ENCODE results near the gene THBS1.

THBS1 gene

DNA sequence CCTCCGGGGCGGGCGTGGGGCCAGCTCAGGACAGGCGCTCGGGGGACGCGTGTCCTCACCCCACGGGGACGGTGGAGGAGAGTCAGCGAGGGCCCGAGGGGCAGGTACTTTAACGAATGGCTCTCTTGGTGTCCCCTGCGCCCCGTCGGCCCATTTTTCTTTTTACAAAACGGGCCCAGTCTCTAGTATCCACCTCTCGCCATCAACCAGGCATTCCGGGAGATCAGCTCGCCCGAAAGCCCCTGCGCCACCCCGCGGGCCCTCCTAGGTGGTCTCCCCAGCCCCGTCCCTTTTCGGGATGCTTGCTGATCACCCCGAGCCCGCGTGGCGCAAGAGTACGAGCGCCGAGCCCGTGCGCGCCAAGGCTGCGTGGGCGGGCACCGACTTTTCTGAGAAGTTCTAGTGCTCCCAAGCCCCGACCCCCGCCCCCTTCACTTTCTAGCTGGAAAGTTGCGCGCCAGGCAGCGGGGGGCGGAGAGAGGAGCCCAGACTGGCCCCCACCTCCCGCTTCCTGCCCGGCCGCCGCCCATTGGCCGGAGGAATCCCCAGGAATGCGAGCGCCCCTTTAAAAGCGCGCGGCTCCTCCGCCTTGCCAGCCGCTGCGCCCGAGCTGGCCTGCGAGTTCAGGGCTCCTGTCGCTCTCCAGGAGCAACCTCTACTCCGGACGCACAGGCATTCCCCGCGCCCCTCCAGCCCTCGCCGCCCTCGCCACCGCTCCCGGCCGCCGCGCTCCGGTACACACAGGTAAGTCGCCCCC, at the start of gene THBS1:
TSS of gene THBS1 (plus strand) at position 595 of the 757 bp plus-strand sequence. CDS start 779 bp downstream, outside the sequence.
- no peaks in the 10 kb centered on the region for H3K9me3 ChIP-seq
- no peaks in the 10 kb centered on the region for H3K36me3 ChIP-seq
- TF ChIP-seq, protein P1, sequence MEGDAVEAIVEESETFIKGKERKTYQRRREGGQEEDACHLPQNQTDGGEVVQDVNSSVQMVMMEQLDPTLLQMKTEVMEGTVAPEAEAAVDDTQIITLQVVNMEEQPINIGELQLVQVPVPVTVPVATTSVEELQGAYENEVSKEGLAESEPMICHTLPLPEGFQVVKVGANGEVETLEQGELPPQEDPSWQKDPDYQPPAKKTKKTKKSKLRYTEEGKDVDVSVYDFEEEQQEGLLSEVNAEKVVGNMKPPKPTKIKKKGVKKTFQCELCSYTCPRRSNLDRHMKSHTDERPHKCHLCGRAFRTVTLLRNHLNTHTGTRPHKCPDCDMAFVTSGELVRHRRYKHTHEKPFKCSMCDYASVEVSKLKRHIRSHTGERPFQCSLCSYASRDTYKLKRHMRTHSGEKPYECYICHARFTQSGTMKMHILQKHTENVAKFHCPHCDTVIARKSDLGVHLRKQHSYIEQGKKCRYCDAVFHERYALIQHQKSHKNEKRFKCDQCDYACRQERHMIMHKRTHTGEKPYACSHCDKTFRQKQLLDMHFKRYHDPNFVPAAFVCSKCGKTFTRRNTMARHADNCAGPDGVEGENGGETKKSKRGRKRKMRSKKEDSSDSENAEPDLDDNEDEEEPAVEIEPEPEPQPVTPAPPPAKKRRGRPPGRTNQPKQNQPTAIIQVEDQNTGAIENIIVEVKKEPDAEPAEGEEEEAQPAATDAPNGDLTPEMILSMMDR (IDR thresholded peaks at IDR 0.05) = no peak
- H3K4me3 ChIP-seq (ENCODE audit: low read depth in 1 of 2, low read length in 1 of 2) = peak within 1 kb of the TSS; percentile 41 to 61
- peaks cover 99% of the 10 kb centered on the region for H3K27me3 ChIP-seq
- H3K4me1 ChIP-seq (ENCODE audit: control insufficient read depth in 1 of 2, insufficient read depth in 1 of 2, low read depth in 1 of 2, low read length in 1 of 2) = peaks cover 15 to 20% of the 10 kb centered on the region in 2 experiments
- H3K27ac ChIP-seq = no peak within 1 kb of the TSS

DNA sequence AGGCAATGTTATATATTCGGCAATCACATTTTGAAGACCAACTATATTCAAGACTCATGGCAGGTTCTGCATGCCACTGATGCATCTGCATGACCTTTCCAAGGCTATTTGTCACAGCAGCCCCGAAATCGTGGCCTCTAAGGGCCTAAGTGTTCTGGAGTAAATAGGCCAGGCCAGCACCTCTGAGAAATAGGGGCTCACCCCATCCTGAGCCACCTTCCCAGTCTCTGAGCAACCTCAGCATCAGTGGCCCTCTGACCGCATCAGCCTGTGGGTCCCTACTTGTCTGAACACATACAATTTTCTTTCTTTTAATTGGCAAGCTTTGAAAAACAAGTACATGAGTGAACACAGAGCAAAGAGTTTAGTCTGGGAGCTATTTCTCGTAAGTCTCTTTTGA, 45.9 kb upstream of the THBS1 start:
- Histone ChIP-seq H3K4me1 (ENCODE audit: control insufficient read depth in 1 of 2, insufficient read depth in 1 of 2, low read depth in 1 of 2, low read length in 1 of 2) (no peaks in the 10 kb centered on the region), H3K27ac (no peak overlapping the region), H3K27me3 (peaks cover 17% of the 10 kb centered on the region), H3K4me3 (ENCODE audit: low read depth in 1 of 2, low read length in 1 of 2) (no peak overlapping the region), H3K9me3 (no peaks in the 10 kb centered on the region), H3K36me3 (no peaks in the 10 kb centered on the region)
- TF ChIP-seq, protein P1 (IDR thresholded peaks at IDR 0.05) = no peak

DNA sequence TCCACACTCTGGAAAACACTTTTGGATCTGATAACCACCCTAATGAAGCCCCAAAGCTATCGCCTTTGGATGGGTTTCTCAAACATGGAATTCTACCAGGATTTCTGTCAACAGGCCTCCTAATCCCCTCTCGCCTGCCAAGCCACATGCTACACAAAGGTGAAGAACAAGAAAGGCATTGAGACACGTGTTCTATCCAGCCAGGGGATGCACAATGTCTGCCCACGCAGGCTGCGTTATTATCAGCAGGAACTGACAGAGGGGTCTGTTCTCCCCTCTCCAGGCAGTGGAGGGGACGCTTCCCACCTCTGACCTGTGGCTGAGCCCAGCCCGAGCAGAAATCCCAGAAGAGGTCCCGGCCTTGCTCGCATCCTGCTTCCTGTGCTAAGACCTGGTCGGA, 45.4 kb upstream of the THBS1 start:
- H3K4me3 ChIP-seq (ENCODE audit: low read depth in 1 of 2, low read length in 1 of 2) = no peak overlapping the region
- H3K36me3 ChIP-seq = no peaks in the 10 kb centered on the region
- no peaks in the 10 kb centered on the region for H3K4me1 ChIP-seq (ENCODE audit: control insufficient read depth in 1 of 2, insufficient read depth in 1 of 2, low read depth in 1 of 2, low read length in 1 of 2)
- no peak overlapping the region for H3K27ac ChIP-seq
- peaks cover 14% of the 10 kb centered on the region for H3K27me3 ChIP-seq
- TF ChIP-seq, protein P1 (IDR thresholded peaks at IDR 0.05) = no peak
- no peaks in the 10 kb centered on the region for H3K9me3 ChIP-seq

DNA sequence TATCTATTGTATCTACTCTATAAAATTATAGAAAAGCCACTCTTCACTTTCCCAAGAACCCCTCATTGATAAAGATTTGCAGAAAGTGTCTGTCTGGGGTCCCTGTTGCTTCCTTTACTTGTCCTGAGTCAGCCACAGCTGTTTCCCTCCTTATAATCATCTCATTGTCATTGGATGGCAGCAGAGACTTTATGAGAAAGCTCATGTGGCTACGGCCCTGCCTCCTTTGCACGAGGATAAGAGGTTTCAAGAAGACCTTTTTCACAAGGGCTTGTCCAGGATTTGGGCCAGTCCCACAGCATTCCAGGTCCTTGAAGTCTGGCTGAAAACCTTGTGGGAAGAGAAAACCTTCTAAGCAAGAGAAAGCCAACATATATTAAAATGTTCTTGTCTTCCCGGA, 41.9 kb upstream of the THBS1 start:
- Histone ChIP-seq H3K27me3 (peaks cover 10% of the 10 kb centered on the region), H3K4me3 (ENCODE audit: low read depth in 1 of 2, low read length in 1 of 2) (no peak overlapping the region), H3K4me1 (ENCODE audit: control insufficient read depth in 1 of 2, insufficient read depth in 1 of 2, low read depth in 1 of 2, low read length in 1 of 2) (no peaks in the 10 kb centered on the region), H3K27ac (no peak overlapping the region), H3K9me3 (no peaks in the 10 kb centered on the region), H3K36me3 (no peaks in the 10 kb centered on the region)
- TF ChIP-seq, protein P1 (IDR thresholded peaks at IDR 0.05) = no peak

DNA sequence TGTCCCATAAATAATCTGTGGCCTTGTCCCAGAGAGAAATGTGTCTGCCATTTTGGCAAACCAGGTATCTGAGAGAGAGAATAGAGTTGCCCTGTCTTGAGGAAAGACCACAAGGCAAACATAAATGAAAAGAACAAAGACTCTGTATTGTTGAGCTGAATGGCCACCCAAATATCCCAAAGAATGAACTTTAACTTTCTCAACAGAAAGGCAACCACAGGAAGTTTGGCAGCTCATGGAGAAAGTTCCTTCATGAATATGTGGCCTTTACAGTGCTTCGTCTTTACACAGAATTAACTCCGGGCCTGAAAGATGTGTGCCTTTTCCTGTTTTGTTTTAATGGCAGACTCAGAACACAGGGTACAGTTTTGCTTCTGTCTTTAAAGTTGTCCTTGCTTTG, 41.4 kb upstream of the THBS1 start:
- TF ChIP-seq, protein P1 (IDR thresholded peaks at IDR 0.05) = no peak
- H3K4me1 ChIP-seq (ENCODE audit: control insufficient read depth in 1 of 2, insufficient read depth in 1 of 2, low read depth in 1 of 2, low read length in 1 of 2) = no peaks in the 10 kb centered on the region
- no peaks in the 10 kb centered on the region for H3K36me3 ChIP-seq
- H3K4me3 ChIP-seq (ENCODE audit: low read depth in 1 of 2, low read length in 1 of 2) = no peak overlapping the region
- H3K27ac ChIP-seq = no peak overlapping the region
- H3K27me3 ChIP-seq = peaks cover 5% of the 10 kb centered on the region
- H3K9me3 ChIP-seq = no peaks in the 10 kb centered on the region
